Measurements from ENCODE around the gene ISG15.

- no peak for TF ChIP-seq SUZ12 (IDR thresholded peaks at IDR 0.05)
- no peak for TF ChIP-seq SP1 (IDR thresholded peaks at IDR 0.05)
- no peak for TF ChIP-seq NFRKB (IDR thresholded peaks at IDR 0.05)
- TF ChIP-seq FOXM1 (IDR thresholded peaks at IDR 0.05; ENCODE audit: borderline replicate concordance): no peak
- TF ChIP-seq BHLHE40 (IDR thresholded peaks at IDR 0.05; ENCODE audit: borderline replicate concordance): no peak
- TF ChIP-seq ELF4 (IDR thresholded peaks at IDR 0.05): no peak
- no peak for TF ChIP-seq FOXA1 (IDR thresholded peaks at IDR 0.05)
- TF ChIP-seq TARDBP (IDR thresholded peaks at IDR 0.05): no peak
- TF ChIP-seq L3MBTL2 (conservative IDR thresholded peaks at IDR 0.05): no peak
- no peak for TF ChIP-seq LEF1 (IDR thresholded peaks at IDR 0.05; ENCODE audit: borderline replicate concordance)
- TF ChIP-seq ARNT (IDR thresholded peaks at IDR 0.05): no peak
- TF ChIP-seq FOXK2 (IDR thresholded peaks at IDR 0.05): no peak
These were observed 8.3 kb upstream of the ISG15 start for GRCh38 chr1:1004780-1005697.

Data from HEK293T (cell line).